ENCODE data around the gene MTHFD2.
"Not testable (repeated sequence)": the region's sequence is repeated elsewhere in the genome, so short reads cannot be mapped to it uniquely, and the experiment has no call there.

MTHFD2 gene

DNA sequence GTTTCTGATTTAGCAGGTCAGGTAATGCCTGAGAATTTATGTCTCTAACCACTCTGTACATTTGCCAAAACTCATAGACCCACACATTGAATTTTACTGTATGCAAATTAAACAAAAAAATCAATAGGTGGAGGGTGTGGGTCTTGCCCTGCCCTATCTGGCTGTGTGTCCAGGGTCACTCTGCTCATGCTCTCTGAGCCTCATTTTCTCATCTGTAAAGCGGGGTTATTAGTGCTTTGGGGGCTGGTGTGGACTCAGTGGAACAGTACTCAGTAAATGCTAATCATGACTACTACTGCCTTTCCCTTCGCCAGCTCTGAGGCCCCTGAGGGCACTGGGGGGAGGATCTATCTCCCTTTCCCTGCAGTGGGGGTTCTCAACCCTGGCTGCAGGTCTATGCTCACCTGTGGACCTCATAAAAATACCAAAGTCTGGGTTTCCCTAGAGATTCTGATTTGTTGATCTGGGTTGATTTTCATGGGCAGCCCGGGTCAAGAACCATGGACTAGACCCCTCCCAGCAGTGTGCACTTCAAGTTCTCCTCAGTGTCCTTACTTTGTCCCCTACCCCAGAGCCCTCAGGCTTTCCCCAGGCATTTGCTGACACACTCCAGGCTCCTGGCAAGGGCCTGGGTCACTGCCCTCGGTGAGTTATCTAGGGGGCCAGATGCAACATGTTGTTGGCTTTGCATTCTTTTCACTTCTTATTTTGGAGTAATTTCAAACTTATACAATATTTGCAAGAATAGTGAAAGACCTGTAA is 27.5 kb downstream of the MTHFD2 start:
- in situ Hi-C loops (cut with HindIII; ENCODE audit: low pct_ligation_motif_present, low sequenced_read_pairs): no loop called here
- H3K27me3 ChIP-seq (replicated peaks): no peaks in the 10 kb centered on the region

DNA sequence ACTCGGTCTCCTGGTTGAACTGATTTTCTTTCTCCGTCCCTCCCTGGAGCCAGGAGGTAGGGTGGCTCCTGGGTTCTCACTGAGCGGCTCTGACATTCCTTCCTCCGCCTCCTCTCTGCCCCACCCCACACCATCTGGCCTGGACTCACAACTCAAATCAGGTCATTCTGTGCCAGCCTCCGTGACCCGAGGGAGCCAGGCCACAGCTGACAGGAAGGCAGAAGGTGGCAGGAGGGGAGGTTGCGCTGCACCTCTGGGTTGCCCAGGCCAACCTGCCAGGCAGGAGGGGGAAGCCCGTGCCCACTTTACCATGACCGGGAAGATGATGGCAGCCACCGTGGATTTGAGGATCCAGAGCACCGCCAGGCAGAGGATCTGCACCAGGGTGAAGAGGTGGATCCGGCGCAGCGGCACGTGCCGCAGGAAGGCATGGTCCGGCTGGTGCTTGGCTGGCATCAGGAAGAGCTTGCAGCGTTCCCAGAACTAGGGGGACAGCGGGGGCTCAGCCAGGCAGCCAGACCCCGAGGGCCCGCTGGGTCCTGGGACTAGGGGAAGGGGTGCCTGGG is 28.3 kb downstream of the MTHFD2 start:
- in situ Hi-C loops (cut with HindIII; ENCODE audit: low pct_ligation_motif_present, low sequenced_read_pairs): no loop called here
- Histone ChIP-seq H3K27ac (no peak overlapping the region), H3K36me3 (replicated peaks) (no peaks in the 10 kb centered on the region), H3K27me3 (replicated peaks) (no peaks in the 10 kb centered on the region), H3K4me3 (ENCODE audit: low read depth, low read length) (no peak overlapping the region)
- DNase-seq: no peak
- TF ChIP-seq, protein P1, sequence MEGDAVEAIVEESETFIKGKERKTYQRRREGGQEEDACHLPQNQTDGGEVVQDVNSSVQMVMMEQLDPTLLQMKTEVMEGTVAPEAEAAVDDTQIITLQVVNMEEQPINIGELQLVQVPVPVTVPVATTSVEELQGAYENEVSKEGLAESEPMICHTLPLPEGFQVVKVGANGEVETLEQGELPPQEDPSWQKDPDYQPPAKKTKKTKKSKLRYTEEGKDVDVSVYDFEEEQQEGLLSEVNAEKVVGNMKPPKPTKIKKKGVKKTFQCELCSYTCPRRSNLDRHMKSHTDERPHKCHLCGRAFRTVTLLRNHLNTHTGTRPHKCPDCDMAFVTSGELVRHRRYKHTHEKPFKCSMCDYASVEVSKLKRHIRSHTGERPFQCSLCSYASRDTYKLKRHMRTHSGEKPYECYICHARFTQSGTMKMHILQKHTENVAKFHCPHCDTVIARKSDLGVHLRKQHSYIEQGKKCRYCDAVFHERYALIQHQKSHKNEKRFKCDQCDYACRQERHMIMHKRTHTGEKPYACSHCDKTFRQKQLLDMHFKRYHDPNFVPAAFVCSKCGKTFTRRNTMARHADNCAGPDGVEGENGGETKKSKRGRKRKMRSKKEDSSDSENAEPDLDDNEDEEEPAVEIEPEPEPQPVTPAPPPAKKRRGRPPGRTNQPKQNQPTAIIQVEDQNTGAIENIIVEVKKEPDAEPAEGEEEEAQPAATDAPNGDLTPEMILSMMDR (IDR thresholded peaks at IDR 0.05; ENCODE audit: low read depth, low read length, missing control alignments): no peak

More for the DNA sequence above, 27.5 kb downstream of the MTHFD2 start:
- no peak for DNase-seq
- no peaks in the 10 kb centered on the region for H3K36me3 ChIP-seq (replicated peaks)
- no peak overlapping the region for H3K4me3 ChIP-seq (ENCODE audit: low read depth, low read length)
- TF ChIP-seq, protein P1 (IDR thresholded peaks at IDR 0.05; ENCODE audit: low read depth, low read length, missing control alignments): no peak
- H3K27ac ChIP-seq: no peak overlapping the region

DNA sequence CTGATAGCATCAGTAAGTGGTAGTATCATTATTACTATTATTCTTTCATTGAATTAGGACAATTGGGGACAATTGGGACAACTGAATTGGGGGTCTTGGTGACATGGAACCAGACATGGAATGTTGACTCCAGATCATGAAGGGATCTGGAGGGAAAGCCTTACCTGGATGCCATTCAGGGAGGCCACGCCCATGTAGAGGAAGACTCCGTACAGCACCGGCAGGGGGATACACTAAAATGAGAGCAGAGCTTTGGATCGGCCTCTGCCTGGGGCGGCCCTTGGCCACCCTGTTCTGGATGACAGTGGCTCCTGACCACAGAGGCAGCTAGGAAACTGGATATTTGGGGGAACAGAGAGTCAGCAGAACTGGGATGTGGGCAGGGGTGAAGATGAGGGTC is 29.2 kb downstream of the MTHFD2 start:
- Histone ChIP-seq H3K36me3 (replicated peaks) (no peaks in the 10 kb centered on the region), H3K4me3 (ENCODE audit: low read depth, low read length) (no peak overlapping the region), H3K27me3 (replicated peaks) (no peaks in the 10 kb centered on the region), H3K27ac (no peak overlapping the region)
- in situ Hi-C loops (cut with HindIII; ENCODE audit: low pct_ligation_motif_present, low sequenced_read_pairs): no loop called here
- TF ChIP-seq, protein P1 (IDR thresholded peaks at IDR 0.05; ENCODE audit: low read depth, low read length, missing control alignments): no peak
- DNase-seq: no peak

DNA sequence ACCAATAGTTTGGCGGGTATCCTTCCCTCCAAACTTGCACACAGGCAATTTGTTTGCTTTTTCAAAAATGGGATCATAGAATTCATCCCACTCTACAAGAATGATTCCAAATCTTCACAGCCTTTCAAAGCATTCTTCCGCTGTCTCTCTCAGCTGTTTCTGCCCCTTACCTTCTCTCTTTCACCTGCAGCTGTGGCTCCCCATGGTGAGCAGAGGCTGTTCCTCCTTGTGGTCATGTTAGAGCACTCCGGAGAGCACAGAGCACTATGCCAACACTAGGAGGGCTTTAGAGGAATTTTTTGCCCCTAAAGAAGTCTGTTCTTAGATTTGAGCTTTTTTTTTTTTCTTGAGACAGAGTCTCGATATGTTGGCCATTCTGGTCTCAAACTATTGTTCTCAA is 30.4 kb downstream of the MTHFD2 start:
- TF ChIP-seq, protein P1 (IDR thresholded peaks at IDR 0.05; ENCODE audit: low read depth, low read length, missing control alignments): no peak
- H3K36me3 ChIP-seq (replicated peaks): no peaks in the 10 kb centered on the region
- H3K4me3 ChIP-seq (ENCODE audit: low read depth, low read length): no peak overlapping the region
- no peak overlapping the region for H3K27ac ChIP-seq
- in situ Hi-C loops (cut with HindIII; ENCODE audit: low pct_ligation_motif_present, low sequenced_read_pairs): no loop called here
- no peak for DNase-seq
- H3K27me3 ChIP-seq (replicated peaks): no peaks in the 10 kb centered on the region

DNA sequence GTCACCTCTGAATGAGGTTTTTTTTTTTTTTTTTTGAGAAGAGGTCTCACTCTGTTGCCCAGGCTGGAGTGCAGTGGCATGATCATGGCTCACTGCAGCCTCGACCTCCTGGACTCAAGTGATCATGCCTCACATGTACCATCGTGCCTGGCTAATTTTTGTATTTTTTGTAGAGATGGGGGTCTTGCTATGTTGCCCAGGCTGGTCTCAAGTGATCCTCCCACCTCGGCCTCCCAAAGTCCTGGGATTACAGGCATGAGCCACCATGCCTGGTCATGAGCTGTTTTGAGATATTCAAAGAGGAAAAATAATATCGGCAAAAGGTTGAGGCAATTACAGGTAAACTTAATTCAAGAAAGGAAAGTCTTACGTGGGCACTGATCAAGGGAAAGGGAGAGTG is 31.4 kb downstream of the MTHFD2 start:
- DNase-seq; in situ Hi-C loops (cut with HindIII; ENCODE audit: low pct_ligation_motif_present, low sequenced_read_pairs); H3K27me3 ChIP-seq (replicated peaks); H3K27ac ChIP-seq; H3K36me3 ChIP-seq (replicated peaks); H3K4me3 ChIP-seq (ENCODE audit: low read depth, low read length): not testable (repeated sequence)

DNA sequence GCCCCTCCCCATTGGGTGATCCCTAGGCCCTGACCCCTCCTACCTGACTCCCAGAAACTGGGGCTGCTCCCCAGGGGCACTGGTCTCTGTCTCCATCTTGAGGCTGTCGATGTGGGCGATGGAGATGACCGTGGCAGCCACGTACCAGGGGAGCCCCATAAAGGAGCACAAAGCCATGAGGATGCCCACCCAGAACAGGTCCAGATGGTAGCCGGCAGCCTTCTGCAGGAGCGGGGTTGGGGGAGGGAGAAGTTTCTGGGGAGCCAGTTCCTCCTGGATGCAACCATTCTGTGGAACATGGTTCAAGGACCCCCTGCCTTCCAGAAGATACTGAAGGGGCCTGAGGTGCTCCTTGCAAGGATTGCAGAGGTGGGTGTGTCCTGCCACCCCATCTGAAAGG is 34.0 kb downstream of the MTHFD2 start:
- H3K36me3 ChIP-seq (replicated peaks): no peaks in the 10 kb centered on the region
- no peak for DNase-seq
- H3K4me3 ChIP-seq (ENCODE audit: low read depth, low read length): no peak overlapping the region
- in situ Hi-C loops (cut with HindIII; ENCODE audit: low pct_ligation_motif_present, low sequenced_read_pairs): no loop called here
- no peaks in the 10 kb centered on the region for H3K27me3 ChIP-seq (replicated peaks)
- TF ChIP-seq, protein P1 (IDR thresholded peaks at IDR 0.05; ENCODE audit: low read depth, low read length, missing control alignments): no peak
- H3K27ac ChIP-seq: no peak overlapping the region
